Measurements from ENCODE around the gene CACNA2D2. TPM values are rescaled to one million over a fixed set of nuclear protein-coding genes. Genes with fewer than 3 reads are reported as not detected.

CACNA2D2 gene
- total and polyA plus RNA-seq, 2 experiments from 2014 or later = 0.87 to 1.5 TPM

- peak; percentile 66 for DNase-seq (ENCODE audit: low spot score)
- no peaks in the 10 kb centered on the region for H4K20me1 ChIP-seq (ENCODE audit: insufficient read depth, poor library complexity, severe bottlenecking)
- no peak within 1 kb of the TSS for H3K27ac ChIP-seq
Observed at GRCh38 chr3:50345586-50346234, 157.7 kb downstream of the CACNA2D2 start, which contains the start of gene ZMYND10. Gene ZMYND10, minus strand, starts transcription at chr3:50345732. Its CDS starts 153 bp downstream, at chr3:50345579.

GRCh38 chr3:50345008-50345407, 158.4 kb downstream of the CACNA2D2 start:
- no peak overlapping the region for H3K4me3 ChIP-seq
- H3K9me3 ChIP-seq (ENCODE audit: low read depth) = no peaks in the 10 kb centered on the region
- peak overlapping the region; percentile 98 for H3K4me2 ChIP-seq
- DNase-seq (ENCODE audit: low spot score) = no peak
- H3K4me1 ChIP-seq (ENCODE audit: insufficient read depth) = peaks cover 25% of the 10 kb centered on the region
- no peak overlapping the region for H2AFZ ChIP-seq
- peaks cover 20% of the 10 kb centered on the region for H3K27me3 ChIP-seq
- H4K20me1 ChIP-seq (ENCODE audit: insufficient read depth, poor library complexity, severe bottlenecking) = no peaks in the 10 kb centered on the region
- no peaks in the 10 kb centered on the region for H3K36me3 ChIP-seq (replicated peaks; ENCODE audit: insufficient read depth, low read depth)
- 57% methylated on average over 6 of the region's 8 CpGs for WGBS (ENCODE audit: low lambda C conversion rate, missing lambda C conversion rate)
- H3K79me2 ChIP-seq = peaks cover 8% of the 10 kb centered on the region
- no peak for TF ChIP-seq EZH2phosphoT487 (IDR thresholded peaks at IDR 0.05; ENCODE audit: low read depth, severe bottlenecking, unreplicated experiment)
- TF ChIP-seq CTCF (IDR thresholded peaks at IDR 0.05; ENCODE audit: poor library complexity) = no peak
- TF ChIP-seq EZH2 (IDR thresholded peaks at IDR 0.05; ENCODE audit: borderline replicate concordance) = no peak
- H3K9me2 ChIP-seq (replicated peaks; ENCODE audit: insufficient read depth) = no peaks in the 10 kb centered on the region
- no peak overlapping the region for H3K27ac ChIP-seq

More at GRCh38 chr3:50345586-50346234, 157.7 kb downstream of the CACNA2D2 start, which contains the start of gene ZMYND10:
- Histone ChIP-seq H3K79me2 (peaks cover 11% of the 10 kb centered on the region), H3K4me2 (peak within 1 kb of the TSS; percentile 98), H3K36me3 (replicated peaks; ENCODE audit: insufficient read depth, low read depth) (no peaks in the 10 kb centered on the region), H3K9me3 (ENCODE audit: low read depth) (no peaks in the 10 kb centered on the region), H3K4me3 (peak within 1 kb of the TSS; percentile 38), H3K27me3 (peaks cover 13% of the 10 kb centered on the region), H3K4me1 (ENCODE audit: insufficient read depth) (peaks cover 23% of the 10 kb centered on the region), H2AFZ (peak within 1 kb of the TSS; percentile 74), H3K9me2 (replicated peaks; ENCODE audit: insufficient read depth) (no peaks in the 10 kb centered on the region)
- no peak for TF ChIP-seq EZH2phosphoT487 (IDR thresholded peaks at IDR 0.05; ENCODE audit: low read depth, severe bottlenecking, unreplicated experiment)
- 17% methylated on average over 44 of the region's 45 CpGs for WGBS (ENCODE audit: low lambda C conversion rate, missing lambda C conversion rate)

- no peak overlapping the region for H2AFZ ChIP-seq
- no peak for DNase-seq (ENCODE audit: low spot score)
- no peak overlapping the region for H3K4me2 ChIP-seq
Observed at GRCh38 chr3:50342813-50343633, 160.4 kb downstream of the CACNA2D2 start.

More at GRCh38 chr3:50342813-50343633, 160.4 kb downstream of the CACNA2D2 start:
- Histone ChIP-seq H3K36me3 (replicated peaks; ENCODE audit: insufficient read depth, low read depth) (no peaks in the 10 kb centered on the region), H3K79me2 (no peaks in the 10 kb centered on the region), H3K9me2 (replicated peaks; ENCODE audit: insufficient read depth) (no peaks in the 10 kb centered on the region), H4K20me1 (ENCODE audit: insufficient read depth, poor library complexity, severe bottlenecking) (no peaks in the 10 kb centered on the region), H3K9me3 (ENCODE audit: low read depth) (no peaks in the 10 kb centered on the region), H3K4me3 (no peak overlapping the region), H3K27me3 (peaks cover 25% of the 10 kb centered on the region), H3K4me1 (ENCODE audit: insufficient read depth) (peaks cover 22% of the 10 kb centered on the region), H3K27ac (no peak overlapping the region)
- no peak for TF ChIP-seq CTCF (IDR thresholded peaks at IDR 0.05; ENCODE audit: poor library complexity)
- no peak for TF ChIP-seq EZH2phosphoT487 (IDR thresholded peaks at IDR 0.05; ENCODE audit: low read depth, severe bottlenecking, unreplicated experiment)
- TF ChIP-seq EZH2 (IDR thresholded peaks at IDR 0.05; ENCODE audit: borderline replicate concordance) = no peak
- WGBS (ENCODE audit: low lambda C conversion rate, missing lambda C conversion rate) = 72% methylated on average over 13 of the region's 13 CpGs
